ENCODE data around the gene MICB.
A peak's percentile ranks its signal among the peaks of the same experiment; 100 is the strongest.

The MICB gene

GRCh38 chr6:31541059-31541657, 43.2 kb downstream of the MICB start:
- no peak for DNase-seq (ENCODE audit: low spot score)

- peak; percentile 98 for DNase-seq (ENCODE audit: low spot score)
Observed at GRCh38 chr6:31541658-31542521, 43.9 kb downstream of the MICB start, which contains the start of gene DDX39B. TSS of gene DDX39B (minus strand) at chr6:31542003. CDS start at chr6:31540532, 1,471 bp downstream.

GRCh38 chr6:31543639-31544038, 45.7 kb downstream of the MICB start:
- no peak for DNase-seq (ENCODE audit: low spot score)

- DNase-seq (ENCODE audit: low spot score) = no peak
Observed at GRCh38 chr6:31544676-31545075, 46.7 kb downstream of the MICB start.

GRCh38 chr6:31545291-31545690, 47.3 kb downstream of the MICB start:
- no peak for DNase-seq (ENCODE audit: low spot score)

GRCh38 chr6:31546339-31546957, 48.5 kb downstream of the MICB start, which contains the start of gene ATP6V1G2:
TSS of gene ATP6V1G2 (minus strand) at chr6:31546608. CDS start at chr6:31546559, 49 bp downstream.
- DNase-seq (ENCODE audit: low spot score) = peak; percentile 92

GRCh38 chr6:31546958-31547726, 49.2 kb downstream of the MICB start, which contains the start of gene NFKBIL1:
TSS of gene NFKBIL1 (plus strand) at chr6:31547608. CDS start at chr6:31547695, 87 bp downstream.
- DNase-seq (ENCODE audit: low spot score) = peak; percentile 97

- no peak for DNase-seq (ENCODE audit: low spot score)
Observed at GRCh38 chr6:31547727-31548543, 50.0 kb downstream of the MICB start.

GRCh38 chr6:31548544-31548873, 50.6 kb downstream of the MICB start:
- no peak for DNase-seq (ENCODE audit: low spot score)

- DNase-seq (ENCODE audit: low spot score) = peak; percentile 36
Observed at GRCh38 chr6:31551371-31551770, 53.4 kb downstream of the MICB start.

- DNase-seq (ENCODE audit: low spot score) = no peak
Observed at GRCh38 chr6:31556307-31556706, 58.4 kb downstream of the MICB start.

- no peak for DNase-seq (ENCODE audit: low spot score)
Observed at GRCh38 chr6:31557443-31558317, 59.7 kb downstream of the MICB start.

- no peak for DNase-seq (ENCODE audit: low spot score)
Observed at GRCh38 chr6:31558318-31558625, 60.3 kb downstream of the MICB start.

- DNase-seq (ENCODE audit: low spot score) = peak; percentile 41
Observed at GRCh38 chr6:31558631-31559500, 60.9 kb downstream of the MICB start.

GRCh38 chr6:31559606-31559957, 61.6 kb downstream of the MICB start:
- DNase-seq (ENCODE audit: low spot score) = no peak

GRCh38 chr6:31559958-31560696, 62.2 kb downstream of the MICB start:
- peak; percentile 57 for DNase-seq (ENCODE audit: low spot score)

GRCh38 chr6:31560697-31561058, 62.7 kb downstream of the MICB start:
- no peak for DNase-seq (ENCODE audit: low spot score)
